ENCODE results near the gene EIF2A.
"Not testable (repeated sequence)": the region's sequence is repeated elsewhere in the genome, so short reads cannot be mapped to it uniquely, and the experiment has no call there.

Gene EIF2A

GRCh38 chr3:150543531-150543930 lies 3.1 kb upstream of the EIF2A start:
- DNase-seq: no peak

- DNase-seq: no peak
Observed at GRCh38 chr3:150544041-150544440, 2.5 kb upstream of the EIF2A start.

DNA sequence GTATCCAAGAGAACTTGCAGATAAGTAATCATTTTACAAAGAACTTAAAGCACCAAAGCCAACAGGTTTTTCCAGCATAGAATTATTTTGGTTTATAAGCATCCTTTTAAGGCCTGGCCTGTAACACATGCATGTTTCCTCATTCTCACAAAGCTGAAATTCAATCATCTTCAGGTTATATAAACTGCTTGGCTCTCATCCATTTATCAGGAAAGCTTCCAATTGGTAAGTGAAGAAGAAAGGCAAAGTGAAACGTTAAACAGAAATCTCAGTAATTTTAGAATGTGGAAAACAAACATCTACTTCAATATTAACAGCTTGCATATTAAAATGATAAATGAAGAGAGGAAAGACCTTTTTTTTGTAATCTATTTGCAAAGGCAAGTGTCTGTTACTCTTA lies 1.9 kb upstream of the EIF2A start:
- DNase-seq: no peak

- no peak for DNase-seq
Observed at GRCh38 chr3:150545419-150546225, 965 bp upstream of the EIF2A start.

DNA sequence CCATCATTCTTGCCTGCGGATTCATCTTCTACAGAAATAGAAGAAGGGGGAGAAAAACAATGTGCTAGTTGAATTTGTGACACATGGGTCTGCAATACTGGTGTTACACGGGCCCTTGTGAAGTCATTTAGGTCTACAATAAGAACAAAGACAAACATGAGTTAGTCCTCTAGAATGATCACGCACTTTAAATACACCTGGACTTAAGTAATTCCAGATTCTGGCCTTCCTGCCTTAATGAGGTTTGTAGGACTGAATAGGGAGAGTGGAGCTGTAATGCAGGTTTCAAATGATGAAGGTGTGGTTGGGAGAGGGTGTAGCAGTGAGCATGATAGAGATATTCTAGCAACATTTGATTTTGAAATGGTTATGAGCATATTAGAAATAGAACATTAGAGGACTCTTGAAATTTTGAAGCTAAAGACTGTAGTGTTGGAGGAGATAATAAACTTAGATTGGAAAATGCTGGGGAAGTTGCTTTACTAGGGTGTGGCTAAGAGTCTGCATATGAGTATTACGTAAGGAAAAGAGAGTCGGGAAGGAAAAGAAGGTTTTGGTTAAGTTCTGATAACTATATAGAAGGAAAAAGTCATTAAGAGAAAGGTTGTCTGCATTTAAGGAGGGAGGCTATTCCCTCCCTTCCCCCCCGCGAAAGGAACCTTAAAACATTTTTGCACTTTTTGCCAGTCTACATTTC lies 606 bp downstream of the EIF2A start:
- DNase-seq: no peak

DNA sequence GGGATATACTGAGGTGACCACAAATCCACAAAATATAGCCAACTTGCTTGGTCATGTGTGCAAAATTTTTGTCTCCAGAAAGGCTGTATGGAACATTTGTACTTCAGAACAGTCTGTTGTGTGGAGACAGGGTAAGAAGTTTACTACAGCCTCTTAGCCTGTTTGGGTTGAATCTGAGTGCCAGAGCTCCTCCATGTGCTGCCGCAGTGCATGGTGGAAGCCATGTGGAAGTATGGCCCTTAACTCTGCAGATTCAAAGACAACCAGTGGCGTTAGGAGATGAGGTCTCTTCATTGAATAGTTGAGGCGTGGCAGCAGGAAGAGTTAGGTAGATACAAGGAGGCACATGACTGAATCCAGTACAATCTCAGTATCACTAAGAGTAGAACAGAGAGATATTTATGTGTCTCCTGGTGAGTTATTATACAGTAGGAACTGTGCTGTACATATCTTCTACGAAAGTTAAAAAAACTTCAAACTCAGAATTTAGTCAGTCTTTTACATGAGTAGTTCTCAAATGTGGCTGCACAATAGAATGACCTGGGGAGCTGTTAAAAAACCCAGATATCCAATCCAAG lies 9.4 kb downstream of the EIF2A start:
- DNase-seq: no peak

DNA sequence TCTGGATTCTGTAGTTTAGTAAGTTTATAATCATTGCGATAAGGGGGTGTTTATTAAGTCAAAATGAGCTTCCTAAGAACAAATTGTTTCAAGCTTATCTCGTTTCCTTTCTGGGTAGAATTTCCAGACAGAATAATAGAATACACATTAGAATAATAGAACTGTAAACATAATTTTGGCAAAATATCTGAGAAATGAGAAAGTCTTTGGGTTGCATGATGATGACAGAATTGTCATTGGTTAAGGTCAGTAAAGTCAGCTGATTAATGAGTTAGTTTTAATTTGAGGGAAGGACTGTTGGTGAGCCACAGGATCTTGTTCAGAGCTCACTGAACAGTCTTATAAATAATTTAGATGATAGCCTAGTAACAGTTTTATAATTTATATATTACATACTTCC lies 10.2 kb downstream of the EIF2A start:
- DNase-seq: no peak

DNA sequence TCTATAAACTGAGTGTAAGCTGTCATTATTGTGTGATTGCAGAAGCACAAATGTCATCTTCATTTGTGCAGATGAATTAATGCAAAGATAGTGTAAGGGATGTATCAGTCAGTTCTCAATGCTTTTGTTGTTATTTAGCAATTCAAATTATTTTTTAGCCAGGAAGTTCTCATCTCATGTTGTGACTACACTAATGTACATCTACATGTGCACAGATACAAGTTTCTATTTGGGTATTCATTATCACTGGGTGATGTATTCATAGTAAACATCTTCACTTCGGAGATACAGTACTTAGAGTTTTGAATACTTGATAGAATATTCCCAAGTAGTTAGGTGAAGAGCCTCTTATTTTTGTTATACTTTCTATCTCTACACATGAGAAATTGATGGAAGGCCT lies 11.1 kb downstream of the EIF2A start:
- no peak for DNase-seq

GRCh38 chr3:150564243-150564642 lies 17.7 kb downstream of the EIF2A start:
- DNase-seq: no peak

DNA sequence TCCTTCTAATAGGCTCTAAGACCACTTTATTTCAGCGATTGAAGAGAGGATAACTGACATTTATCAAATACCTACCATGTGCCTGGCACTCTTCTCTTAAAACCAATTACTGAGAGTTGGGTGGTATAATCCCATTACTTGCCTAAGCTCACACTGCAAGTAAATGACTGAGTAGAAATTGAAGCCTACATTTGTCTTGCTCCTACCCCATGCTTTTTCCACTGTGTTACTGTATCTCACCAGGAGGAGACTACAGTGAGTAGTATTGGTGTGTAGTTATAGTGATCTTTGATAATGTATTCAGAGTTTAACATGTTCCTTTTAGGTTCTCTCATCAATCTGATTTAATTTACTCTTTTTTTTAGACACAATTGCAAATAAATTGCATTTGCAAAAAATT lies 20.7 kb downstream of the EIF2A start:
- no peak for DNase-seq

DNA sequence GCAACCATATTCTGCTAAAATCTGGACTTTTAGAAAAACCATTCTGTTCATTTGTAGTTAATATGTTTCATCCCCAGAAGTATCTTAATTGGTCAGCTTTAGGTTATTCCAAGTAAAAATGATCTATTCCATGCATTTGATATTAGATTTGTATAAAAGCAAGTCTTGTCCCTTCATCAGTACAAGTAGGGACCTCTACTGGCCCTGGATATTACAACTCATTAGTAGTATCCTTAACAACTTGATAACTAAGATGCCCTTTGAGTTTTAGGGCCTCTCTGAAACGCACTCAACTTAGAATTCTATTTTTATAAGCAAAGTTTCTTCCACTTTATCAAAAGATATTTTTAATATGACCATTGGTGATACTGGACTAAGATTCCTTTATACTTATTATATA lies 31.3 kb downstream of the EIF2A start:
- DNase-seq: no peak

DNA sequence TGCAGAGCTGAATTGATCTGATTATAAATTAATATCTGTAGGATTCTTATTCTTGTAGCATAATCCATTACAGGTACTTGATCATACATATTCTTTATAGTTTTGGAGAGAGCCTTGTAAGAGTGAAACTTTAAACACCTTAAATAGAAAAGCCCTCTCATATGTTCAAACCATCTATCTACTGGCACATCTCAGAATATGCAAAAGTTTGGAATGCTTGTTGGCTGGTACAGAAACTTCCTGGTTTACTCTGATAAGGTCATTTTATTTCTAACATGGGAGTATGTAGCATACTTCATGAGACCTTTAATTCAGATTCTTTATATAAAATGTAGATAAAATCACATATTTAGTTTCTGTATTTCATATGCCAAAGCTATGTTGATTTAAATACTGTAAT lies 34.6 kb downstream of the EIF2A start:
- DNase-seq: no peak

GRCh38 chr3:150582620-150583019 lies 36.0 kb downstream of the EIF2A start:
- DNase-seq: no peak

DNA sequence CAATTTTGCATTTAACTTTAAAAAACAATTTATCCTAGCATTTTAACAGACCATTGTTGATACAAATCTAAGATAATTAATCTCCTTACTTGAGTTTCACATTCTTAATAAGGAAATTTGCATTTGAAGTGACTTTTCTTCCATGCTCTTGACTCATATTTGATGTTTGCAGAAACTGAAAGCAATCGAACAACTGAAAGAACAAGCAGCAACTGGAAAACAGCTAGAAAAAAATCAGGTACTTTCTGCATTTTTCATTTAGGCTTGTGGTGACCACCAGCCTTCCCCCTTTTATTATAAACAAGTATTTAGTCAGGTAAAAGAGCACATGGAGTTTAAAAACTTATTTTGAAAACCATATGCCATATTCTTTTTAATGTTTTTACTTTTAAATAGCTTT lies 36.4 kb downstream of the EIF2A start:
- no peak for DNase-seq

DNA sequence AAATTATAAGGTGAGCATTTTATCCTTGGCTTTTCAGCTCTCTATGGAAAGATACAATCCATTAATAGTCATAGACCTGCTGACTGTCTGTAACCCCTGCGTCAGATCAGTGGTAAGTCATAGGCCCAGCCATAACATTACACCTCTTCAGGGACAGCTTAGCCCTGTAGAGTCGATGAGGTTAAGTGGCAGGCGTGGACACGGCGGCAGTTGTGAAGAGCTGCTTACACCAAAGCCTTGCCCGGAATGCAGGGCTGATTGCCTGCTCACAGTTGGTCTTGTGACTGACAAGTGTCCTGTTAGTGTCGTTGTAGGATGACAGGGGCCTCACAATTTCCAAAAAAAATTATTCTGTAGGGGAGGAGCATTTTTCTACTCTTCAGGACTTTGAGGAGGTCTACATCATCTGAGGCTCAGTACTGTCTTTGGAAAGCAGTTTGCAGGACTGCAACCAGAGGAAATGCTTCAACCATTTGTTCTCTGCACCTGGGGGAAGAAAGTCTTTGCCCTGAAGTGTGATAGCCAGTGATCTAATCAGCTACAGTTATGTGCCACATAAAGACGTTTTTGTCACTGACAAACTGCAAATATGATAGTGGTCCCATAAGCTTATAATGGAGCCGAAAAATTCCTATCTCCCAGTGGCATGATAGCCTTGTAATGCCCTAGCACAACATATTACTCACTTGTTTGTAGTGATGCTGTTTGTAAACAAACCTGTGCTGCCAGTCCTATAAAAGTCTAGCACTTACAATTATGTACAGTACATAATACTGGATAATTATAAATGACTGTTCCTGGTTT lies 41.6 kb downstream of the EIF2A start:
- no peak for DNase-seq

- no peak for DNase-seq
Observed at GRCh38 chr3:150589759-150590158, 43.2 kb downstream of the EIF2A start.

DNA sequence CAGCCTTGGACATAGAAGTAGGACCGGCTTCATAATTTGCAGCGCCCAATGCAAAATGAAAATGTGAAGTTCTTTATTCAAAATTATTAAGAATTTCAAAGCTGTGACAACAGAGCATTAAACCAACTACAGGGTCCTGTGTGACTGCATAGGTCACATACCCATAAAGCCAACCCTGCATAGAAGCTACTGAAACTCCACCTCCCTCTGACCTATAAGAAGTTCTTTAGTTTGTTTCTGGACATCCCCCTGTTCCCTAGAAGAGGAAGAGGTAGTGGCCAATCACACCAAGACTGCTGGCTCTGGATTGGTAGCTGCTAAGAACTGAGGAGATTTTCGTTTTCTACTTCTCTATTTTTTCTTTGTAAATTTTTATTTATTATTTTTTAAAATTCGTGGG lies 47.6 kb downstream of the EIF2A start:
- DNase-seq: no peak

GRCh38 chr3:150597646-150598045 lies 51.1 kb downstream of the EIF2A start:
- DNase-seq: no peak

- no peak for DNase-seq
Observed at GRCh38 chr3:150599611-150600297, 53.2 kb downstream of the EIF2A start.

GRCh38 chr3:150600647-150601530 lies 54.3 kb downstream of the EIF2A start:
- not testable (repeated sequence) for DNase-seq

GRCh38 chr3:150602426-150603152 lies 56.0 kb downstream of the EIF2A start:
- no peak for DNase-seq

All from GOT3 (cell line).